SHP77 treated with DMSO at 0.1 percent for 48 hours (cell line): ENCODE results near the gene SGSM1.

Experiments used
- DNase-seq: peaks from one replicate; lab custom pipeline; 2025; lab: John Stamatoyannopoulos, UW

The SGSM1 gene

GRCh38 chr22:24951942-24952836 is 146.2 kb downstream of the SGSM1 start, which contains the start of gene KIAA1671:
TSS of gene KIAA1671 (plus strand) at chr22:24952716. CDS start at chr22:25028000, 75,284 bp downstream.
- DNase-seq, result peak; percentile 24

GRCh38 chr22:24952837-24953383 is 146.9 kb downstream of the SGSM1 start:
- DNase-seq, result peak; percentile 35

GRCh38 chr22:24953384-24954113 is 147.5 kb downstream of the SGSM1 start:
- DNase-seq, result no peak

DNA sequence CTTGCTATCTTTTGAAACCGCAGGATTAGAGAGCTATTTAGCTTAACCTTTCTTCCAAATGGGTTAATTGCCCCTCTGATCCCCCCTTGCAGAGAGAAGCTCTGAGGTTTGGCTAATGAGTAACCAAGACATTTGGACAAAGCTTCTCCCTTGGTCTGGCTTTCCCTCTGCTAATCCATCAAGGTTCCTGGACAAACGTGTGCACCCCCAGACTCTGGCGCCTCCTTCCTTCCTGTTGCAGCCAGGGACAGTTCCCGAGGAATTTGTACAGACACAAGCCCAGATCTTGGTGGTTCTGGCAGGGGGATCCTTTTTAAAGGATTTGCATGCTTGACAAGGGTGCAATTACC is 148.1 kb downstream of the SGSM1 start:
- no peak for DNase-seq

DNA sequence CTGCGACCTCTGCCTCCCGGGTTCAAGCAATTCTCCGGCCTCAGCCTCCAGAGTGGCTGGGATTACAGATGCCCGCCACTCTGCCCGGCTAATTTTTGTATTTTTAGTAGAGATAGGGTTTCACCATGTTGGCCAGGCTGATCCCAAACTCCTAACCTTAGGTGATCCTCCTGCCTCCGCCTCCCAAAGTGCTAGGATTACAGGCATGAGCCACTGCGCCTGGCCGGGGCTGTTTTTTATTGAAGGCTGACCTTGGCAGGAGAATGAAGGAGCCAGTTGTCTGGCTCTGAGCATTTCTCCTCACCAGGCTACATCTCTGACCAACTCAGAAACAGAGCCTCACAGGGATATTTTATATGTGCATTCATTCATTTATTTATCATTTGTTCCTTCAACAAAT is 148.8 kb downstream of the SGSM1 start:
- DNase-seq, result no peak

DNA sequence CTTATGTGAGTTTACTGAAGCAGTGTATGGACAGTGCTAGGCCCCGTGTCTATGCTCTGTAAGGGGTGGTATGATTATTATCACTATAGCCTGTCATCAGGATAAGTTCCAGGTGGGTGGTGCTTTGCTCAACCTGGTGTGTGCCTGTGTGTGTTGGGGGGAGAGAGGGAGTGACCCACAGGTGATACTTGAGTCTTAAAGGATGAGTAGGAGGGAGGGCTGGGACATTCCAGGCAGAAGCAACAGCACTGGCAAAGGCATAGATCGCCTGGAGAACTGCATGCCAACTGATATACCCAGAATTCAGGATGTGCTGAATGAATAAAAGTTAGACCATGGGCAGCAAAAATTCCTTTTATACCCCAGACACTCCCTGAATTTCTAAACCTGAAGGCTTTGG is 151.0 kb downstream of the SGSM1 start:
- DNase-seq, result no peak

- no peak for DNase-seq
Observed at GRCh38 chr22:24961217-24961844, 155.3 kb downstream of the SGSM1 start.

GRCh38 chr22:24962094-24962493 is 156.1 kb downstream of the SGSM1 start:
- DNase-seq, result no peak

GRCh38 chr22:24962835-24963234 is 156.8 kb downstream of the SGSM1 start:
- DNase-seq, result no peak

GRCh38 chr22:24964441-24964840 is 158.4 kb downstream of the SGSM1 start:
- DNase-seq, result no peak

DNA sequence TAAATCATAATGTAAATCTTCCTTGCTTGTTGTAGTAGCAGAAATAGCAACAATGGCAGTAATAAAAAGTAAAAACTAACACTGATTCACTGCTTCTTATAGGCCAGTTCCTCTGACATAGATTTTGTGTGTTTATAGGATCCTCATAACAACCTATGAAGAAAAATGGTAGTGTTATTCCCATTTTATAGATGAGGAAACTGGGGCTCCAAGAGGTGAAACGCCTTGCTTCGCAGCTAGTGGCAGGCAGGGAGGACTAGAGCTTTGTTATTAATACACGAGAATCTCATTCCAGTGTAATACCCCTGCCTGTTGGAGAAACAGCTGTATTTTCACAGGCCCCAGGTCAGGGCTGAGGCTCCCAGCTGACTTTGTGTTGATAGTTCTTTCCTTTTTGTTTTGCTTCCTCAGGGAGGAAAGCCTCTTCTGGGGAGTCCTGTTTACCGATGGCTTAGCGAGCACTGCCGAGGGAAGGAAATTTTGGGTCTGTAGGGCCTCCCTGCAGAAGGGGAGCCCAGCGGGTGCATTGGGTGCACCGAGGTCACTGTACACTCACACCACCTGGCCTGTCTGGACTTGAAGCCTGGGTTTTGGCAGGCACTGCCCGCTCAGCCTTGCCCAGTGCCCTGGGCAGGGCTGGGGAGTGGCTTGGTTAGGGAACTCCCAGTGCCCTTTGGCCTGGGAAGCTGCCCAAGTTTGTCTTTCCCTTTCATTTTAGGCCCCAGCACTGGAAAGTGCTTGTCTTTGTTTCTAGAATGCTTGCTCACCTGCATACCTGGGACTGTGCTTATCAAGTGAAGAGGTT is 160.0 kb downstream of the SGSM1 start:
- DNase-seq, result no peak

GRCh38 chr22:24968066-24968561 is 162.1 kb downstream of the SGSM1 start:
- DNase-seq, result no peak

GRCh38 chr22:24969560-24970301 is 163.7 kb downstream of the SGSM1 start:
- no peak for DNase-seq

DNA sequence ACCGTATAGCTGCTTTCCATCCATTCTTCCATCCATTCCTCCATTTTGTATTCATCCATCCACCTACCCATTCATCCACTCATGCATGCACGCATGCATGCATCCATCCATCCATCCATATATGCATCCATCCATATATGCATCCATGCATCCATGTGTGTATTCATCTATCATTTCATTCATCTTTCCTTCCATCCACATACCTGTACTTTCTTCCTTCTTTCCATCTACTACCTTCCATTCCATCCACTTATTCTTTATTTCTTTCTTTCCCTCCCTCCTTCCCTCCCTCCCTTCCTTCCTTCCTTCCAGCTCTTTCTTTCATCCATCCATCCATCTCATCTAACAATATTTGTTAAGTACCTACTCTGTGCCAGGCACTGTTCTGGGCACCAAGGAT is 166.4 kb downstream of the SGSM1 start:
- DNase-seq, result no peak

- DNase-seq, result no peak
Observed at GRCh38 chr22:24973872-24974271, 167.9 kb downstream of the SGSM1 start.

- DNase-seq, result no peak
Observed at GRCh38 chr22:24975125-24975640, 169.2 kb downstream of the SGSM1 start.

DNA sequence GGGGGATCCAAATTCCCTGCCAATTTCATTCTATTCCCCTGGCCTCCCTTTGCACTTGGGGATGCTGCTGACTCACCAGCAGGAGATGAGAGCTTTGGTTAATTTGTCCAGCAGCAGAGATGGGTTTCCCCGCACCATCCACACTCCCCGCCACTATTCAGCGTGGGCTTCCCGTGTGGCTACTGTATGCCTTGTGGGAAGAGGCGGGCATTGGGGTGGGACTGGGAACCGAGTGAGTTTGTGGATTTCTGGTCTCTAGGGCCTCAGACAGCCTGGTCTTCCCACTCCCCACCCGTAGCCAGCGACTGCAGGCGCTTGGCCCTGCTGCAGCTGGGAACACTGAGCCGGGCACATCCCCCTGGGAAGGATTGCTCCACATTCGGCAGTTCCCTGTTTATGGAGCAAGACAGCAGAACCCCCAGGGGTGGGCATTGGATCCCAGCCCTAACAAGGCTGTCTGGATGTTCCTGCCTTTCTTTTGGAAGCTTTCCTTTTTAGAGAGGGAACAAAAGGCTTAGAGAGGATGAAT is 169.9 kb downstream of the SGSM1 start:
- DNase-seq, result no peak

DNA sequence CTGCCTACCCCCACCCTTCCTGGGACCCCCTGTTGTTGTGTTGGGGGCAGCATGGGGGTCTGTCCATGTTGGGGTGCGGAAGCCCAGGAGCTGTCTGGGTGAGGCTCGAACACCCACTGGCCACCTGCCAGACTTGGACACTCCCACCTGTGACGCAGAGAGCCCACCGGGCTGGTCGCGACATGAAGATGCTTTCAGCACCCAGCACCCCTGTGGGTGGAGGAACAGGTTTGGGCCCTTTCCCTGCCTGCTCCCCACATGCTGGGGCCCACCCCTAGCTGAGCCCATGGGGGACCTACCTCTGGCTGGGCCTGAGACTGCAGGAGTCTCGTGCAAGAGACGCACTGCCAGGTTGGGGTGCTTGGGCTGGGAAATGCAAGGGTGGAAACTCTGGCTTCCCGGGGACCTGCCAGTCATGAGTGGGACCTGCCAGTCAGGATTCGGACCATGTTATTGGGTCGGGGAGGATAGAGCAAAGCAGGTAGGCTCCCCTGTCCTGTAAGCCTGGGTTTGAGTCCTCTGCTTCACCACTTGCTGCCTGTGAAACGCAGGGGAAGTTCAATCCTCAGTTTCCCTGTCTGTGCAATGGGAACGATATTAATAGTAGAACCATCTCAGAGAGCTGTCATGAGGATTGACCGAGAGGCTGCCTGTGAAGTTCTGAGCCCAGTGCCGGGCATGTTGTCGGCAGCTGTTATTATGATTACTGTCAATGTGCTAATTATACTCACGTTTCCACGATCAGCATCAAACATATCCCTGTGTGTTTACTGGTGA is 170.6 kb downstream of the SGSM1 start:
- no peak for DNase-seq
